ENCODE data around the gene MAPK14. TPM values are rescaled to one million over a fixed set of nuclear protein-coding genes. Genes with fewer than 3 reads are reported as not detected.
A peak's percentile ranks its signal among the peaks of the same experiment; 100 is the strongest.

The MAPK14 gene
- total and polyA plus RNA-seq, 9 of the 15 experiments (the other 6 are each of a cell fraction or from before 2014, with no cell fraction given): 8.8 to 62.7 (median 35.5) TPM

- TF ChIP-seq RERE (CRISPR knock-in tag; IDR thresholded peaks at IDR 0.05; ENCODE audit: borderline replicate concordance) (no peak), ZNF143 (CRISPR knock-in tag; IDR thresholded peaks at IDR 0.05) (no peak), TAF9B (IDR thresholded peaks at IDR 0.05; ENCODE audit: partially characterized antibody) (peak; percentile 34), RFX7 (CRISPR knock-in tag; IDR thresholded peaks at IDR 0.05) (no peak), ARHGAP35 (IDR thresholded peaks at IDR 0.05; ENCODE audit: partially characterized antibody) (no peak), SMAD4 (CRISPR knock-in tag; conservative IDR thresholded peaks at IDR 0.05) (0 out of 2 replicates have a peak, but pooled peaks have one; percentile 7), ILK (tag; IDR thresholded peaks at IDR 0.05; ENCODE audit: borderline replicate concordance, low read depth) (no peak), POLR2AphosphoS2 (IDR thresholded peaks at IDR 0.05; ENCODE audit: low read length) (no peak), POU5F1 (IDR thresholded peaks at IDR 0.05; ENCODE audit: borderline replicate concordance, low read depth, low read length, partially characterized antibody) (no peak), GATAD2B (IDR thresholded peaks at IDR 0.05; ENCODE audit: borderline replicate concordance) (peak; percentile 55; the same call in 1 of the 2 replicates), MCM2 (IDR thresholded peaks at IDR 0.05; ENCODE audit: low read depth) (no peak), ZFP30 (CRISPR knock-in tag; IDR thresholded peaks at IDR 0.05; ENCODE audit: borderline replicate concordance) (no peak), ZNF24 (IDR thresholded peaks at IDR 0.05) (no peak), ELF1 (tag; IDR thresholded peaks at IDR 0.05) (no peak), NR2F6 (CRISPR knock-in tag; IDR thresholded peaks at IDR 0.05) (no peak), GATAD2A (IDR thresholded peaks at IDR 0.05) (no peak), ZNF146 (CRISPR knock-in tag; IDR thresholded peaks at IDR 0.05; ENCODE audit: unreplicated experiment) (no peak), BRF1 (IDR thresholded peaks at IDR 0.05; ENCODE audit: borderline replicate concordance, extremely low read depth, insufficient read length) (no peak), CBX8 (IDR thresholded peaks at IDR 0.05; ENCODE audit: borderline replicate concordance, extremely low read depth, low read depth, low read length, poor library complexity, severe bottlenecking) (no peak), CSDE1 (IDR thresholded peaks at IDR 0.05) (no peak), HNRNPLL (IDR thresholded peaks at IDR 0.05; ENCODE audit: low read depth, low read length, poor library complexity, severe bottlenecking) (no peak), CREB5 (CRISPR knock-in tag; IDR thresholded peaks at IDR 0.05) (no peak)
Measured at GRCh38 chr6:36120979-36121786, 93.6 kb downstream of the MAPK14 start (continued).
